ENCODE results near the gene SPEN.

DNA sequence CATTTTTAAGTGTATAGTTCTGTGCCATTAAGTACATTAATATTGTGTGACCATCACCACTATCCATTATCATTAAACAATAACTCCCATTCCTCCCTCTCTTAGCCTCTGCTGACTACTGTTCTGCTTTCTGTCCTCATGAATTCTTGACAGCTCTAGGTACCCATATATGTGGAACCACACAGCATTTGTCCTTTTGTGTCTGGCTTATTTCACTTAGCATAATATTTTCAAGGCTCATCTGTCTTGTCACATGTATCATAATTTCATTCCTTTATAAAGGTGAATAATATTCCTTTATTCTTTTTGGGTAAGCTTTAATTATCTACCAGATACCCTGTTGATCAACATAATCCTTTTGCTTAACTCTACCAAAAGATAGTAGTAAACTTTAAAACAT lies 47.7 kb downstream of the SPEN start:
- TF ChIP-seq POLR2AphosphoS5 (IDR thresholded peaks at IDR 0.05; ENCODE audit: low read depth) (no peak), EZH2phosphoT487 (IDR thresholded peaks at IDR 0.05; ENCODE audit: unreplicated experiment) (no peak), EZH2 (IDR thresholded peaks at IDR 0.05; ENCODE audit: low read depth, unreplicated experiment) (no peak), JUNB (IDR thresholded peaks at IDR 0.05; ENCODE audit: unreplicated experiment) (no peak), STAT1 (IDR thresholded peaks at IDR 0.05; ENCODE audit: unreplicated experiment) (no peak), CREB1 (CRISPR knock-in tag; IDR thresholded peaks at IDR 0.05; ENCODE audit: low read depth) (no peak)
- TF ChIP-seq, protein P1, sequence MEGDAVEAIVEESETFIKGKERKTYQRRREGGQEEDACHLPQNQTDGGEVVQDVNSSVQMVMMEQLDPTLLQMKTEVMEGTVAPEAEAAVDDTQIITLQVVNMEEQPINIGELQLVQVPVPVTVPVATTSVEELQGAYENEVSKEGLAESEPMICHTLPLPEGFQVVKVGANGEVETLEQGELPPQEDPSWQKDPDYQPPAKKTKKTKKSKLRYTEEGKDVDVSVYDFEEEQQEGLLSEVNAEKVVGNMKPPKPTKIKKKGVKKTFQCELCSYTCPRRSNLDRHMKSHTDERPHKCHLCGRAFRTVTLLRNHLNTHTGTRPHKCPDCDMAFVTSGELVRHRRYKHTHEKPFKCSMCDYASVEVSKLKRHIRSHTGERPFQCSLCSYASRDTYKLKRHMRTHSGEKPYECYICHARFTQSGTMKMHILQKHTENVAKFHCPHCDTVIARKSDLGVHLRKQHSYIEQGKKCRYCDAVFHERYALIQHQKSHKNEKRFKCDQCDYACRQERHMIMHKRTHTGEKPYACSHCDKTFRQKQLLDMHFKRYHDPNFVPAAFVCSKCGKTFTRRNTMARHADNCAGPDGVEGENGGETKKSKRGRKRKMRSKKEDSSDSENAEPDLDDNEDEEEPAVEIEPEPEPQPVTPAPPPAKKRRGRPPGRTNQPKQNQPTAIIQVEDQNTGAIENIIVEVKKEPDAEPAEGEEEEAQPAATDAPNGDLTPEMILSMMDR (conservative IDR thresholded peaks at IDR 0.05; ENCODE audit: low read depth in 2 of 2), result no peak

Data from GM23338 (cell line).